ENCODE data around the gene RFX7. TPM values are rescaled to one million over a fixed set of nuclear protein-coding genes. Genes with fewer than 3 reads are reported as not detected.

The RFX7 gene
- total RNA-seq, 1 experiment from 2014 or later: 43.4 TPM

GRCh38 chr15:56234804-56235203 is 8.9 kb downstream of the RFX7 start:
- H2BK12ac ChIP-seq (ENCODE audit: insufficient read length, low read depth, low read length): no peak overlapping the region
- no peak overlapping the region for H3T11ph ChIP-seq (ENCODE audit: low read length)
- peaks cover 48% of the 10 kb centered on the region; the same call in 1 of the 2 replicates for H3K79me2 ChIP-seq (ENCODE audit: insufficient read depth, low read length)
- H3K9me3 Mint-ChIP-seq: peaks cover 54 to 62% of the 10 kb centered on the region in 2 experiments
- H2BK5ac ChIP-seq (ENCODE audit: insufficient read length, low read length): no peak overlapping the region
- H3K4me1 Mint-ChIP-seq: peaks cover 15 to 16% of the 10 kb centered on the region in 2 experiments
- no peak overlapping the region for H3K18ac ChIP-seq (ENCODE audit: insufficient read length, low read depth, low read length)
- no peak overlapping the region for H3K27ac ChIP-seq (ENCODE audit: insufficient read length, low read depth, low read length)
- no CpG with 5 or more reads among the region's 4 CpGs for WGBS (ENCODE audit: extremely low coverage, insufficient read length, low lambda C conversion rate)
- H3K4me3 Mint-ChIP-seq: no peak overlapping the region
- no peaks in the 10 kb centered on the region for H3K27me3 ChIP-seq (ENCODE audit: insufficient read depth, low read length)
- peaks cover 33% of the 10 kb centered on the region for H3K9me3 ChIP-seq (ENCODE audit: control insufficient read depth, low read depth, low read length)
- no peak overlapping the region for H2BK120ac ChIP-seq (ENCODE audit: low read depth, low read length, poor library complexity, severe bottlenecking)
- no peak overlapping the region for H3K23ac ChIP-seq (ENCODE audit: insufficient read length, low read depth, low read length)
- no peak overlapping the region for H3K56ac ChIP-seq (ENCODE audit: insufficient read length, low read depth, low read length)
- no peak overlapping the region for H4K91ac ChIP-seq (ENCODE audit: insufficient read length, low read depth, low read length)
- no peak overlapping the region for H3K27ac Mint-ChIP-seq
- no peak overlapping the region for H4K8ac ChIP-seq (replicated peaks; ENCODE audit: insufficient read length, low read depth, low read length)
- H2AFZ ChIP-seq (ENCODE audit: low read length): no peak overlapping the region
- no peak overlapping the region for H3K14ac ChIP-seq (ENCODE audit: insufficient read depth, low read length)
- no peak overlapping the region for H4K5ac ChIP-seq (ENCODE audit: insufficient read length, low read depth, low read length)
- H2AK5ac ChIP-seq (ENCODE audit: insufficient read length, low read length): no peak overlapping the region
- H2BK15ac ChIP-seq (ENCODE audit: low read depth, low read length): no peak overlapping the region
- H3K4ac ChIP-seq (ENCODE audit: low read depth, low read length): no peak overlapping the region
- TF ChIP-seq, protein P1, sequence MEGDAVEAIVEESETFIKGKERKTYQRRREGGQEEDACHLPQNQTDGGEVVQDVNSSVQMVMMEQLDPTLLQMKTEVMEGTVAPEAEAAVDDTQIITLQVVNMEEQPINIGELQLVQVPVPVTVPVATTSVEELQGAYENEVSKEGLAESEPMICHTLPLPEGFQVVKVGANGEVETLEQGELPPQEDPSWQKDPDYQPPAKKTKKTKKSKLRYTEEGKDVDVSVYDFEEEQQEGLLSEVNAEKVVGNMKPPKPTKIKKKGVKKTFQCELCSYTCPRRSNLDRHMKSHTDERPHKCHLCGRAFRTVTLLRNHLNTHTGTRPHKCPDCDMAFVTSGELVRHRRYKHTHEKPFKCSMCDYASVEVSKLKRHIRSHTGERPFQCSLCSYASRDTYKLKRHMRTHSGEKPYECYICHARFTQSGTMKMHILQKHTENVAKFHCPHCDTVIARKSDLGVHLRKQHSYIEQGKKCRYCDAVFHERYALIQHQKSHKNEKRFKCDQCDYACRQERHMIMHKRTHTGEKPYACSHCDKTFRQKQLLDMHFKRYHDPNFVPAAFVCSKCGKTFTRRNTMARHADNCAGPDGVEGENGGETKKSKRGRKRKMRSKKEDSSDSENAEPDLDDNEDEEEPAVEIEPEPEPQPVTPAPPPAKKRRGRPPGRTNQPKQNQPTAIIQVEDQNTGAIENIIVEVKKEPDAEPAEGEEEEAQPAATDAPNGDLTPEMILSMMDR (conservative IDR thresholded peaks at IDR 0.05): no peak
- no peaks in the 10 kb centered on the region; the same call in 1 of the 2 replicates for H3K27me3 Mint-ChIP-seq (ENCODE audit: low read depth)
- H3K36me3 Mint-ChIP-seq (ENCODE audit: insufficient read depth in 1 of 3, low read depth in 3 of 3): peaks cover 68 to 87% (median 79%) of the 10 kb centered on the region in 3 experiments
- no peaks in the 10 kb centered on the region for H4K20me1 ChIP-seq (ENCODE audit: control insufficient read depth, insufficient read depth, insufficient read length)
- H3K9ac ChIP-seq (ENCODE audit: extremely low read depth, insufficient read length, low read length): no peak overlapping the region
- H3K4me1 ChIP-seq (ENCODE audit: insufficient read depth, low read length): peaks cover 4% of the 10 kb centered on the region
- no peak overlapping the region for H3K4me2 ChIP-seq (ENCODE audit: insufficient read depth, insufficient read length, low read length)
- H3K79me1 ChIP-seq (ENCODE audit: insufficient read depth, low read depth, low read length, poor library complexity, severe bottlenecking): peaks cover 3% of the 10 kb centered on the region
- DNase-seq: no peak
- H2BK20ac ChIP-seq (ENCODE audit: low read depth, low read length, poor library complexity, severe bottlenecking): no peak overlapping the region
- no peaks in the 10 kb centered on the region for H3K23me2 ChIP-seq (ENCODE audit: insufficient read length, low read depth, low read length, poor library complexity, severe bottlenecking)

All from H9 (cell line).